Measurements from ENCODE around the gene THEMIS2. TPM values are rescaled to one million over a fixed set of nuclear protein-coding genes. Genes with fewer than 3 reads are reported as not detected.

The THEMIS2 gene
- total RNA-seq, 1 experiment from 2014 or later = 17.2 TPM

- H3K27ac ChIP-seq (ENCODE audit: insufficient read length, low read depth, low read length) = no peak overlapping the region
- H2BK120ac ChIP-seq (ENCODE audit: low read depth, low read length, poor library complexity, severe bottlenecking) = no peak overlapping the region
- H3K27me3 ChIP-seq (ENCODE audit: insufficient read depth, low read length) = no peaks in the 10 kb centered on the region
- no peak overlapping the region for H4K8ac ChIP-seq (replicated peaks; ENCODE audit: insufficient read length, low read depth, low read length)
- H3K56ac ChIP-seq (ENCODE audit: insufficient read length, low read depth, low read length) = no peak overlapping the region
- H3K9ac ChIP-seq (ENCODE audit: extremely low read depth, insufficient read length, low read length) = peak overlapping the region; percentile 33
- H4K91ac ChIP-seq (ENCODE audit: insufficient read length, low read depth, low read length) = no peak overlapping the region
- no peaks in the 10 kb centered on the region for H3K9me3 ChIP-seq (ENCODE audit: control insufficient read depth, low read depth, low read length)
- H3K4me1 ChIP-seq (ENCODE audit: insufficient read depth, low read length) = no peaks in the 10 kb centered on the region
- Mint-ChIP-seq H3K4me3 (no peak overlapping the region), H3K27ac (no peak overlapping the region), H3K4me1 (peaks cover 11 to 12% of the 10 kb centered on the region in 2 experiments), H3K9me3 (no peaks in the 10 kb centered on the region), H3K36me3 (ENCODE audit: insufficient read depth in 1 of 3, low read depth in 3 of 3) (peaks cover 11 to 54% (median 41%) of the 10 kb centered on the region in 3 experiments; a peak in 6 of 7 replicates), H3K27me3 (ENCODE audit: low read depth) (no peaks in the 10 kb centered on the region)
- no peak overlapping the region for H2BK15ac ChIP-seq (ENCODE audit: low read depth, low read length)
- no peak overlapping the region for H3K23ac ChIP-seq (ENCODE audit: insufficient read length, low read depth, low read length)
- peaks cover 6% of the 10 kb centered on the region for H3K79me1 ChIP-seq (ENCODE audit: insufficient read depth, low read depth, low read length, poor library complexity, severe bottlenecking)
- no peaks in the 10 kb centered on the region for H3K23me2 ChIP-seq (ENCODE audit: insufficient read length, low read depth, low read length, poor library complexity, severe bottlenecking)
- H3K14ac ChIP-seq (ENCODE audit: insufficient read depth, low read length) = no peak overlapping the region
- no peak overlapping the region for H2AK5ac ChIP-seq (ENCODE audit: insufficient read length, low read length)
- no peak overlapping the region for H2BK12ac ChIP-seq (ENCODE audit: insufficient read length, low read depth, low read length)
- H4K5ac ChIP-seq (ENCODE audit: insufficient read length, low read depth, low read length) = no peak overlapping the region
- no peaks in the 10 kb centered on the region for H4K20me1 ChIP-seq (ENCODE audit: control insufficient read depth, insufficient read depth, insufficient read length)
- no peak overlapping the region for H2BK5ac ChIP-seq (ENCODE audit: insufficient read length, low read length)
- DNase-seq = no peak
- no peak overlapping the region for H2BK20ac ChIP-seq (ENCODE audit: low read depth, low read length, poor library complexity, severe bottlenecking)
- TF ChIP-seq CTCF (conservative IDR thresholded peaks at IDR 0.05) = no peak
- H3T11ph ChIP-seq (ENCODE audit: low read length) = no peak overlapping the region
- no peak overlapping the region for H3K4ac ChIP-seq (ENCODE audit: low read depth, low read length)
- peaks cover 23% of the 10 kb centered on the region for H3K79me2 ChIP-seq (ENCODE audit: insufficient read depth, low read length)
- H3K18ac ChIP-seq (ENCODE audit: insufficient read length, low read depth, low read length) = no peak overlapping the region
- no peak overlapping the region for H2AFZ ChIP-seq (ENCODE audit: low read length)
- H3K4me2 ChIP-seq (ENCODE audit: insufficient read depth, insufficient read length, low read length) = no peak overlapping the region
Measured at GRCh38 chr1:27835046-27835445, 37.3 kb upstream of the THEMIS2 start.

Data from H9 (cell line).